IPS-18a (cell line): ENCODE data around the gene ACAT1.
"Not testable (repeated sequence)": the region's sequence is repeated elsewhere in the genome, so short reads cannot be mapped to it uniquely, and the experiment has no call there.

Source experiments
- H3K27ac ChIP-seq: one replicate; pipeline ENCODE4 v1.5.1; 2013; ENCODE audit warnings: low read length
- H3K27me3 ChIP-seq: one replicate; pipeline ENCODE4 v1.6.1; 2013; ENCODE audit warnings: mild to moderate bottlenecking, low read length; ENCODE audit not compliant: control insufficient read depth, insufficient read depth
- H3K36me3 ChIP-seq: one replicate; pipeline ENCODE4 v1.6.1; 2013; ENCODE audit warnings: low read depth, low read length; ENCODE audit not compliant: control insufficient read depth
- H3K4me1 ChIP-seq: one replicate; pipeline ENCODE4 v1.6.1; 2013; ENCODE audit warnings: low read depth, low read length; ENCODE audit not compliant: control insufficient read depth
- H3K4me3 ChIP-seq: one replicate; pipeline ENCODE4 v1.5.1; 2013; ENCODE audit warnings: low read length
- H3K9ac ChIP-seq: one replicate; pipeline ENCODE4 v1.6.1; 2013; ENCODE audit warnings: mild to moderate bottlenecking, low read length, moderate library complexity
- H3K9me3 ChIP-seq: one replicate; pipeline ENCODE4 v1.6.1; 2013; ENCODE audit warnings: low read depth, low read length; ENCODE audit not compliant: control insufficient read depth

ACAT1 gene

DNA sequence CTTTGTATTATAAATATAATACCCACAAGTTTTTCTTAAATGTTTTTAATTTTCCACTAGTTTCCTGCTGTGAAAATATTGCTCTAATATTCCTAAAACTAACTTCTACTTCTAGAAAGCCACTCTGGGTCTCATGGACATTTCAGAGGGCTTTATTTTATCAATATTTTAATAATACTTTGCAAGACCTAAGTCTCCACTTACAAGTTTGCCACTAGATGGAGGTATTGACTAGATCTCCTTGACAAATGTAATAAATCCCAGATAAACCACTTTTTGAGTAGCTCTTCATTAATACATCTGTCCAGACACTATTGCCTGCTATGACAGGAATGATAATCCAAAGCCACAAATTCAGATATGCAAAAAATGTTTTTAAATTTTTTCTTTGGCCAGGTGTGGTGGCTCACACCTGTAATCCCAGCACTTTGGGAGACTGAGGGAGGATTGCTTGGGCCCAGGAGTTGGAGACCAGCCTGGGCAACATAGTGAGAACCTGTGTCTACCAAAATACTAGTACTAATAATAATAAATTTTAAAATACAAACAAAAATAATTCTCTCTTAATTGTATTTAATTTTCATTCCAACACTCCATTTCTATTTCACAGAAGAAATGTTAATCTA lies 3.5 kb upstream of the ACAT1 start:
- Histone ChIP-seq H3K4me3 (no peak overlapping the region), H3K4me1 (peaks cover 9% of the 10 kb centered on the region), H3K9me3 (no peaks in the 10 kb centered on the region), H3K27ac (no peak overlapping the region), H3K9ac (no peak overlapping the region), H3K36me3 (no peaks in the 10 kb centered on the region), H3K27me3 (peaks cover 11% of the 10 kb centered on the region)

GRCh38 chr11:108120936-108121273 lies 462 bp upstream of the ACAT1 start:
- H3K9ac ChIP-seq = not testable (repeated sequence)

GRCh38 chr11:108122166-108122628 lies 830 bp downstream of the ACAT1 start:
- Histone ChIP-seq H3K36me3 (no peaks in the 10 kb centered on the region), H3K4me1 (peaks cover 9% of the 10 kb centered on the region), H3K27me3 (peaks cover 11% of the 10 kb centered on the region), H3K27ac (no peak overlapping the region), H3K9ac (peak overlapping the region; percentile 65), H3K4me3 (peak overlapping the region; percentile 87), H3K9me3 (no peaks in the 10 kb centered on the region)

More at GRCh38 chr11:108120936-108121273, 462 bp upstream of the ACAT1 start:
- not testable (repeated sequence) for H3K9me3 ChIP-seq, H3K36me3 ChIP-seq, H3K27ac ChIP-seq, H3K4me1 ChIP-seq
- Histone ChIP-seq H3K4me3 (peak overlapping the region; percentile 87), H3K27me3 (peaks cover 11% of the 10 kb centered on the region)

GRCh38 chr11:108125096-108125495 lies 3.7 kb downstream of the ACAT1 start:
- H3K27ac ChIP-seq = no peak overlapping the region
- H3K4me1 ChIP-seq = peaks cover 9% of the 10 kb centered on the region
- H3K9ac ChIP-seq = no peak overlapping the region
- no peak overlapping the region for H3K4me3 ChIP-seq
- no peaks in the 10 kb centered on the region for H3K9me3 ChIP-seq
- H3K36me3 ChIP-seq = no peaks in the 10 kb centered on the region
- H3K27me3 ChIP-seq = peaks cover 11% of the 10 kb centered on the region

DNA sequence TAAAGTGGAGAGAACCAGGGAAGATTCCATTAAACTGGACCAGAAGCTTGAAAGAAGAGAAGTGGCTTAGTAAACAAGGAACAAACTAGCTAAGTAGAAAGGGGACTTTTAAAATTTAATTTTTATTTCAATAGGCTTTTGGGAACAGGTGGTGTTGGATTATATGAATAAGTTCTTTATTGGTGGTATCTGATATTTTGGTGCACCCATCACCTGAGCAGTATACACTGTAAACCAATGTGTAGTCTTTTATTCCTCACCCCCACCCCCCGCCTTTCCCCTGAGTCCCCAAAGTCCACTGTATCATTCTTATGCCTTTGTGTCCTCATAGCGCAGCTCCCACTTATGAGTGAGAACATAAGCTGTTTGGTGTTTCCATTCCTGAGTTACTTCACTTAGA lies 7.4 kb downstream of the ACAT1 start:
- Histone ChIP-seq H3K9me3 (no peaks in the 10 kb centered on the region), H3K36me3 (no peaks in the 10 kb centered on the region), H3K27me3 (no peaks in the 10 kb centered on the region), H3K9ac (no peak overlapping the region), H3K4me1 (no peaks in the 10 kb centered on the region), H3K27ac (no peak overlapping the region), H3K4me3 (no peak overlapping the region)

DNA sequence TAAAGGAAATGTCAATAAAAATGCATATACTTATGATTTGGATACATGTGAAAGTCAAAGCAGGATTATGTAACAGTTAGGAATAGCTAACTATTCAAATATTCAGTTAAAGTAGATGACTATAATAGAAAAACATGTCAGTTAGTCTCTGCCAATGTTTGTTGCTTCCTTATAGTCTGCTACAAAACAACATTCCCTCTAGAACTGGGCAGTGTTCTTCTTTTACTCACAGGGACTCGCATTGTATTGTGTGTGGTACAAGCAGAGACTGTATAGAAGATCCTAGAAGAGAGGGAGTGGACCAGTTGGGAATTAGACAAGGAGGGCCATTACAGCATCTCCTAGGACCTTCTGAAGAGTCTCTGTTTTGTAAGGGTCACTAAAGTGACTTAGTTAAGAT lies 10.6 kb downstream of the ACAT1 start:
- no peaks in the 10 kb centered on the region for H3K4me1 ChIP-seq
- H3K27me3 ChIP-seq = no peaks in the 10 kb centered on the region
- H3K9me3 ChIP-seq = no peaks in the 10 kb centered on the region
- no peak overlapping the region for H3K9ac ChIP-seq
- peaks cover 3% of the 10 kb centered on the region for H3K36me3 ChIP-seq
- no peak overlapping the region for H3K4me3 ChIP-seq
- no peak overlapping the region for H3K27ac ChIP-seq

DNA sequence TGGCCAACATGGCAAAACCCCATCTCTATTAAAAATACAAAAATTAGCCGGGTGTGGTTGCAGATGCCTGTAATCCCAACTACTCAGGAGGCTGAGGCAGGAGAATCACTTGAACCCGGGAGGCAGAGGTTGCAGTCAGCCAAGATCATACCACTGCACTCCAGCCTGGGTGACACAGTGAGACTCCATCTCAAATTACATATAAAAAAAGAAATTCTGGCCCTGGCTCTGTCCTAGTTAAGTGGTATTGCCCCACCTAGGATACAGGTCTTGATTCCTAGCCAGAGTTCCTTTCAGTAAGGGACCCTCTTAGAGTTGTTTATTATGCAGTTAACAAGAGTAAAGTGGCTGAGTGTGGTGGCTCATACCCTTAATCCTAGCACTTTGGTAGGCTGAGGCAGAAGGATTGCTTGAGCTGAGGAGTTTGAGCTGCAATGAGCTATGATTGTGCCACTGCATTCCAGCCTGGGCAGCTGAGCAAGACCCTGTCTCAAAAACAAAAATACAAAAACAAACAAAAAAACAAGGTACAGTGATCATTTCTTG lies 11.7 kb downstream of the ACAT1 start:
- not testable (repeated sequence) for H3K27me3 ChIP-seq, H3K9me3 ChIP-seq, H3K4me3 ChIP-seq, H3K4me1 ChIP-seq, H3K36me3 ChIP-seq, H3K9ac ChIP-seq, H3K27ac ChIP-seq

DNA sequence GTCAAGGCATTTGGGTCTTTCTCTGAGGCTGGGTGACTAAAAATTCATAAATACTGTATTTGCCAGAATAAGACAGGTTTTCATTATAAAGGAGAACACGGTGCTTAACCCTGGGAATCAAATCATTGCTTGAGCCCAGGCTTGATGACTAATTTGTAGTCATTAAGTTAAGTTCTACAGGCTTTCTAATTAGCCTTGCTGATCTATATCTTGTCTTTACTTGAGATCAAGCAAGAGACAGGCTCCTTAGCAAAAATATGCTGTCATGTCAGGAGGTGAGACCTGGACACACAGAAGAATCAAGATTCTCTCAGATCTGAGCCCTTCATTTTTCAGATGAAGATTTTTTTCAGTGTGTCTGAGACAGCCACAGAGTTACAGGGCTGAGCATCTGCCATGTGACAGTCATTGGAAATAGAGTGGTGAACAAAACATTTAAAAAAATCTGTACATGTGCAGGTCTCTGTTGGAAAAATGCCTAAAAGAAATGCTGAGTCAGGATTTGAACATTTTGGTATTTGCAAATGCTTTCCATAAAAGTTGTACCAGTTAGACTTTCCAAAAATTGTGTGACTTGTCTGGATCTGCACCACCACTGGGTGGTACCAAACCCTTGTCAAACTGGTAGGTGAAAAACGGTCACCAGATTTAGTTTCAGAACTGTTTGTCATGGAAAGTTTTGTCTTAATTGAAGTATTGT lies 14.6 kb downstream of the ACAT1 start:
- Histone ChIP-seq H3K9me3 (no peaks in the 10 kb centered on the region), H3K36me3 (peaks cover 15% of the 10 kb centered on the region), H3K4me3 (no peak overlapping the region), H3K4me1 (no peaks in the 10 kb centered on the region), H3K27ac (no peak overlapping the region), H3K9ac (no peak overlapping the region), H3K27me3 (no peaks in the 10 kb centered on the region)

DNA sequence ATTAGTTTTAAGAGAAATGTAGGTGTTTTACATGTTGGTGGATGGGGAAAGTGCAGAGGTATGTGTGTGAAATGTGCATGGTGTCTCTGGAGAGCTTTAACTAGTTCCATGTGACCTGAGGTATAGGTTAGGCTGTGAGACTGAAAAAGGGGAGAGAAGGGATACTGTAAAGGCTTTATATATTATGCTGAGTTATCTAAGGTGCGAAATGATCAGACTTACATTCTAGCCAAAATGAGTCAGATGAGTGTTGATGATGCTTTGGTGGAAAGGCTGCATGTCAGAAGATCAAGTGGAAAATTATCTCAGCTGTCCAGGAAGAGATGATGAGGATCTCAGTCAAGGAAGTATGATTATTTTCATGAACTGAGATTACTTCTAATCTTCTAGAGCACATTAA lies 15.8 kb downstream of the ACAT1 start:
- Histone ChIP-seq H3K36me3 (peaks cover 18% of the 10 kb centered on the region), H3K27me3 (no peaks in the 10 kb centered on the region), H3K4me1 (no peaks in the 10 kb centered on the region), H3K4me3 (no peak overlapping the region), H3K9ac (no peak overlapping the region), H3K27ac (no peak overlapping the region), H3K9me3 (no peaks in the 10 kb centered on the region)

- H3K27ac ChIP-seq = no peak overlapping the region
- H3K4me3 ChIP-seq = no peak overlapping the region
- peaks cover 48% of the 10 kb centered on the region for H3K36me3 ChIP-seq
- no peaks in the 10 kb centered on the region for H3K9me3 ChIP-seq
- no peak overlapping the region for H3K9ac ChIP-seq
- H3K4me1 ChIP-seq = no peaks in the 10 kb centered on the region
- H3K27me3 ChIP-seq = no peaks in the 10 kb centered on the region
These were observed 20.9 kb downstream of the ACAT1 start for GRCh38 chr11:108142304-108142703.

DNA sequence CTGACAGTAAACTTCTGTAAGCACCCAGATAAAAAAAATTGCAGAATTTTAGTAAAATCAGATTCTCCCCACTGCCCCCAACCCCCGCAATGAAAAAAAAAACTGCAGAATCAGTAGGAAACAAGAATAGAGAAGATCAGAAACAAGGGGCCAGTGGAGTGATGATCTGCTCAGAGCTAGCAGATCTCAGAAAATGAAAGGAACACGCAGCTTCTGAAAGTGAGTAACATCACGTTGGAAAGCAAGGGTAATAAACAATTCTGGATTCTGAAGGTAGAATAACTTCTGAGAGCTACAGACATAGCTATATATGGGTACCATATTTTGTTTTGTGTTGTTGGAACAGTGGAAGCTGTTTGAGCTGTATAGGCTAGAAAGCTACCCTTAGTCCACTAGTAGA lies 23.2 kb downstream of the ACAT1 start:
- Histone ChIP-seq H3K9ac (no peak overlapping the region), H3K27me3 (no peaks in the 10 kb centered on the region), H3K36me3 (peaks cover 64% of the 10 kb centered on the region)

GRCh38 chr11:108147150-108147549 lies 25.8 kb downstream of the ACAT1 start:
- Histone ChIP-seq H3K27me3 (no peaks in the 10 kb centered on the region), H3K9ac (no peak overlapping the region), H3K27ac (no peak overlapping the region), H3K36me3 (peaks cover 74% of the 10 kb centered on the region), H3K4me3 (no peak overlapping the region), H3K9me3 (no peaks in the 10 kb centered on the region), H3K4me1 (no peaks in the 10 kb centered on the region)

More for the DNA sequence above, 23.2 kb downstream of the ACAT1 start:
- no peak overlapping the region for H3K27ac ChIP-seq
- H3K4me3 ChIP-seq = no peak overlapping the region
- no peaks in the 10 kb centered on the region for H3K4me1 ChIP-seq
- H3K9me3 ChIP-seq = no peaks in the 10 kb centered on the region
